HG03196 (cell line): Measurements from ENCODE around the gene HTR7.
"Not testable (repeated sequence)": the region's sequence is repeated elsewhere in the genome, so short reads cannot be mapped to it uniquely, and the experiment has no call there.

Source experiments
- ATAC-seq: cut with Tn5 transposase; IDR thresholded peaks from one replicate; pipeline ENCODE4 v1.9.1; 2021; ENCODE audit not compliant: unreplicated experiment

Gene HTR7

DNA sequence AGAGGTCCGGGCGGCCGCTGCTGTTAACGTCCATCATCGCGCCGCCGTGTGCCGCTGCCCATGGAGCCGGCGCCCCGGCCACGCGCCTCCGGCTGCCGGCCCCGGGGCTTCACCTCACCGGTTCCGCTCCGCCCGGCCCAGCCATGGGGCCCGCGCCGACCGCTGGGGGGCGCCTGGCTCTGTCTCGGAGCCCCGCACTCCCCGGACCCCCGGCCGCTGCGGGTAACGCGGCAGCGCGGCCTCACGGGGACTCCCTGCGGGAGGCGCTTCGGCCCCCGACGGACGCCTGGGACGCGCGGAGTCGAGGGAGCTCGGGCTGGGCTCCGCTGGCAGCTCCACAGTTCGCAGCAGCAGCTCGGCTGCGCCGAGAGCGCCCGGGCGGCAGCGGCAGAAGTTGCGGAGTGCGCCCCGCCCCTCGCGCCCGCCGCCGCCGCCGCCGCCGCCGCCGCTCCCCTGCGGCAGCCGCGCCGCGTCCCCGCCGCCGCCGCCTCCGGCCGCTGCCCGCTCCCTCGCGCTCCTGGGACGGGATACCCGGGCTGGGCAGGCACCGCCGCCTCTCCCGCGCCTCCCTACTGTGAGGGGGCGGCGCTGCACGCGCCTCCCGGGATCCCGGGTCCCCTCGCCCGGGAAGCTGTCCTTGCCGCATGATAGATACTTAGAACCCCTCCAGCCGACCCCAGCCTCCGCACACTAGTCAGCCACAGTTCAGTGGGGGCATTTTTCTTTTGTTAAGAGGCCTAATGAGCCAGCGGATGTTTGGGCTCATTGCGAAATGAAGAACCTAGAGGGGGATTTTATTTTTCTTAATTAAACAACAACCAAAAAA lies at the start of gene HTR7:
HTR7 (minus strand) TSS at position 405 of the 826 bp plus-strand sequence; CDS start at position 37, 368 bp downstream.
- ATAC-seq, result peak; percentile 69

DNA sequence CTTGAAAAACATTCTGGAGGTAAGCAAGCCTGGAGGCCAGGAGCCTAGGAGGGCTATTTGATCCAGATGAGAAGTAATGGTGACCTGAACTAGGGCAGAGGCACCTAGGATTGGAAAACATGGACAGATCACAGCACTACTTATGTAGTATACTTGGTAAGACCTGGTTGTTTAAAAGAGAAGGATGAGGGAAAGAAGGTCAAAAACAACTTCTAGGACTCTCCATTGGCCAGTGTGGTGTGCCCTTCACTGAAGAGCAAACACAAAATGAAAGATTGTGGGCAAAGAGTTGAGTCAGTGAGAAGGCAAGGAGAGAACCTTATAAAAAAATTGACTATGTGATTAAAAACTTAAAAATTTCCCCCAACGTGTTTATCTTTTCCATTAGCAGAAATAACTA lies 48.8 kb upstream of the HTR7 start:
- ATAC-seq, result no peak

DNA sequence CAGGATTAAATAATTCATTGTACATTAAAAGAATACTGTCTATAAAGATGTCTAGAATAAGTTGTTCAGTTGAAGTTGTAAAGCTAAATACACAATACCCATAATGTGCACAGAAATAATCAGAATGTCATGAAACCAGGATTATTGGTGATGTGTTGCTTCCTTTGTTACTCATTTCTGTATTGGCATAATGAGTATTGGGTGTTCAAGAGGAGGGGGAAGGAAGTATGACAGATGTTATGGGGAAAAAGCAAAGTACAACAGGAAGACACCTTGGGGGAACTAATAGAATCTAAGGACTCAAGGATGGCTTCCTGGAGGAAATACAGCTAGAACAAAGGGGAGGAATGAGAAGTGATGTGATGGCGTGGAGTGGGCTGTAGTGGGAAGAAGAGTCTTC lies 48.1 kb upstream of the HTR7 start:
- no peak for ATAC-seq

DNA sequence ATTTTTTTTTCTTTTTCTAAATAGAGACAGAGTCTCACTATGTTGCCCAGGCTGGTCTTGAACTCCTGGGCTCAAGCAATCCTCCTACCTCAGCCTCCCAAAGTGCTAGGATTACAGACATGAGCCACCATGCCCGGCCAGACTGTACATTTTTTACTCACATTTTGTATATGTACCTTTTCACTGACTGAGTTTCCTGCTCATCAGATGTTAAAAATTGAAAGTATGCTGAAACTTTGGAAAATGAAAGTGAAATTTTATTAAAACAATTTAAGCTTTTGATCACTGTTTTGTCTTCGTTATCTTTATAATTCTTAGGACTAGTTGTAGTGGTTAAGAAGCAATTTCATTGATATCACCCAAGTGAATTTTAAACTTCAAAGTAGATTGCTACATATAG lies 39.1 kb upstream of the HTR7 start:
- not testable (repeated sequence) for ATAC-seq

DNA sequence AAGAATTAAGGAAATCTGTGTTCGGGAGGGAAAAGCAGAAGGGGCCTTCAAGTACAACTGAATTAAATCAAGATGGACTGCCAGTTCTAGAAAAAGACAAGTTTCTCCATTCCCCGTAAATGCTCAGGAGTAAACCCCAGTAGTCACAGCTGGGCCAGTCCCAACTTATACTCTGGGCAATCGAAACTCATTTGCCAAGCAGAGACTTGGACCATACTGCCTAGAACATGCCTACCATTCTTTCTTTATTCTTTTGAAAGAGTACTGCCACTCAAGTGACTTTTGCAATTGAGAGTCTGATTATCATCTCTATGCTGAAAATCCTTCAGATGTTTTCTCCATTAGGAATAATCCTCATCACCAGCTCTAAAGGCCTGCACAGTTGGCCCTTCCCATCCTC lies 35.4 kb upstream of the HTR7 start:
- no peak for ATAC-seq

DNA sequence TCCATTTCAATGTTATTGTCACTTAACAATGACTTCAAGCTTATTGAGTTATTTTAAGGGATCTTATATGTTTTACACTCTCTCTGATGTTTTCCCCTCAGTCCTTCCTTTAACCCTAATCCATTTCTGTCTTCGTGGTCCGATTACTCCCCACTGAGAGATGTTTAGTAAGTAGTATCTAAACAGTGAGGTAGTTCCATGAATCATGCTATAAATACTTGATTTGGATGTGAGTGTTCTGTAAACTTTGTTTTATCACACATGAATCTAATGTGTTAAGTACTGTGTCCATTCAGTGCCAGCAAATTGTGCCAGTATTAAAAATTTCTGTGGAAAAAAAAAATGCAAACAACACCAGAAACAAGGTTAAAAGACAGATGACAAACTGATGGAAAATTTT lies 32.5 kb upstream of the HTR7 start:
- no peak for ATAC-seq

DNA sequence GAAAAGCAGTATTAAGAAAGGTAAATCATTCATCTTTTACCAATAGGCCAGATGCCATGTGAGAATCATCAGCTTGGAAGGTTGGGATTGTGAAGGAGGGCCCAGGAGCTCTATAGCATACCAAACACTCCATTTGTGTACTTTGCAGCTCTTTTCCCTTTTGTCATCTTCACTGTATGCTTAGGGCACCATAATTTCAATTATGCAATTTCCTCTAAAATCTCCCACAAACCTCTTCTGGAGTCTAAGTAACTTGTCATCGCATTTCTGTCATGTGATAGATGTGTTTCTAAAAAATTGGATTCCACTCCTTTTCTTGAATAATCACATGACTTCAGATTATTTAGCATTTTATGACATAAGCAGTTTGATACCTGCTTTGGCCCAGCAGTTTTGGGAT lies 31.8 kb upstream of the HTR7 start:
- no peak for ATAC-seq

DNA sequence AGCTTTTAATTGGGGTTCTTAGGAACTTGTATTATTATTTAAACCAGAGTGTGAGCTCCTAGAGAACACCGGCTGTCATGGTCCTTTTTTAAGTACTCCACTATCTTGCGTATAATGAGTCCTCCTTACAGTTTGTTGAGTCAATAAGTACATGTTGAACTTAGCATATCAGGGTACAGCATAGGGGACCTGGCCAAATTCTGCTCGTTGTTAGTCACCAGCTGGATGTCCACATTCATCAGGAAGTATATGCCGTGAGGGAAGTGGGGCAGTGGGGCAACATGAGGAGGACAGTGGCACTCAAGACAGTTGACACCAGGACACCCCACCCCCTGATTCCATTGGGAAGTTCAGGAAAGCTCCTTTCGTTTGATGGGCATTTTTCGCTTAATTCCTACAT lies 30.5 kb upstream of the HTR7 start:
- ATAC-seq, result no peak

DNA sequence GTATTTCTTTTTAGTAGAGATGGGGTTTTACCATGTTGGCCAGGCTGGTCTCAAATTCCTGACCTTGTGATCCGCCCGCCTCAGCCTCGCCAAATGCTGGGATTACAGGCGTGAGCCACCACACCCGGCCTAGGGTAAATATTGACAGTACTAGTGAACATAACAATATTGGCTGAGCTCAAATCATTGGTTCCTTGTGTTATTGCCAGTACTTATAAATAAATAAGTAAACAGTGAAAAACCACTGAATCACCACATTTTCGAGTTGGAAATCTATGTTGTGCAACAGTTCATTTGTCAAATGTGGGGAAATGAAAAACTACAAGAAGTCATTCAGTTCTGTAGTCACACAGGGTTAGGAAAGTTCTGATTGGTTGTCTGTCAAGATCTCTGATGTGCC lies 29.7 kb upstream of the HTR7 start:
- ATAC-seq, result no peak

DNA sequence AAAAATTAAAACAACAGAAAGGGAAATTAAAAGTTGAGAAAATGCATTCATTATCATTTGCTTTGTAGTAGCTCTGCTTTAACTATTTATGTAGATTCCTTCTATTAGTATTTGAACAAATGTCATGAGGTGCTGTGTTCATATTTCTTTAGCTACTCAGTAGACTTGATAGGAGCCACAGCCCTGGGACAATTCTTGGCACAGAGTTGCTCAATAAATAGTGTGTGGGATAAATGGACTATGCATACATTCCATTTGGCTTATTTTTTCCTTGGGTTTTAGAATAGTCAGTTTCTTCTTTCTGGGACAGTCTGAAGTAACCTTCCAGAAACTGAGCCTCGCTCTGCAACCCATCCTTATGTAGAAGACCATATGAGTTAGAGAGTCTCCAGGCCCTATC lies 27.3 kb upstream of the HTR7 start:
- ATAC-seq, result no peak

DNA sequence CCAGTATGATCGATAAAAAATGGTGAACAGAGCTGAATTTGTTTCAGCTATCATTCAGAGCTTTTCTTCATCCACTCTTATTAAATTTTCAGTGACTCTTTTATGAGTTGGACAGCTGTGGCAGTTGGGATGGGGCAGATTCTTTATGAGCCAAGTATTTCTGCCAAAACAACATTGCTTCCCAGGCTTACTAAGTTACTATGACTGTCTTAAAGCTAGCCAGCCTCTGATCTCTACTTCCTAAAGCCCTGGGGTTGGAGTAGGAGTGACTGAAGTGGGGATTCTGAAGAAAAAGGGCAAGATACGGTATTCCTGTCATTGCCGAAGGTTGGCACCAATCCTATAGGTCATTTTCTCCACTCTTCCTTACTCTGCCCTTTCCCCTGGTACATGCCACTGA lies 26.6 kb upstream of the HTR7 start:
- no peak for ATAC-seq

DNA sequence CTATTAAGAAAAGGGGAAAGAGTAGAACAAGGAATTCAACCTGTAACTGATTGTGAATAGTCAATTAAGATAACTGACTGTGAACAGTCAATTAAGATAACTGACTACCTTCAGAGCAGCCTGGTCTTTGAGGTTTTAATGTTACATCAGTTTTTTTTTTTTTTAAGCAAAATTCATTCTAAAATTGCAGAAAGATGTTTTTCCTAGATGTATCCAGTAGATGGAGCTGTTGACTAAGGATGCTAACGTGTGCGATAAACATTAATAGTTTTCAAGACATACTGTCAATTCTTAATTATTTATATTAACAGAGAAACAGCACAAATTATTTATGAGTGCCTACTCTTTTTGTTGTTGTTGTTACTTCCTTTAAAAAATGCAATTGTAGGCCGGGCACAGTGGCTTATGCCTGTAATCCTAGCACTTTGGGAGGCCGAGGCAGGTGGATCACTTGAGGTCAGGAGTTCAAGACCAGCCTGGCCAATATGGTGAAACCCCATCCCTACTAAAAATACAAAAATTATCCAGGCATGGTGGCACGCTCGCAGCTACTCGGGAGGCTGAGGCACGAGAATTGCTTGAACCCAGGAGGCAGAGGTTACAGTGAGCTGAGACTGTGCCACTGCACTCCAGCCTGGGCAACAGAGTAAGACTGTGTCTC lies 22.4 kb upstream of the HTR7 start:
- ATAC-seq, result not testable (repeated sequence)

DNA sequence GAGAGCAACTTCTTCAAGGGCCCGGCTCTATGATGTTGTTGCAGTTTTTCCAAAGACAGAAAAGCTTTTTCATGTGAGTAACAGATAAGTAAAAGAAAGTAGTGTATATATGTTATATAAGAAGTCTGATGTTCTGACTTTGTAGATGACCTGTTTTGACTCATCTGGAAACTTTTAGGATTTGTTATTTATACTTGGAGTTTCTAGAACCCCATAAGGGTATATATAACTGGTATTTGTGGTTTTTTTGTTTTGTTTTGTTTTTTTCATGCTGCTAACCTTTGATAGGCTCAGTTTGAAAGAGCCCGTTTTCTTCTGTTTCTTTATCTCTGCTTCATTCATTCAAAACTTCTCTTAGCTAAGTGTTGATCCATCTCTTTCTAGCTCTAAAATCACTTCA lies 21.2 kb upstream of the HTR7 start:
- ATAC-seq, result no peak

DNA sequence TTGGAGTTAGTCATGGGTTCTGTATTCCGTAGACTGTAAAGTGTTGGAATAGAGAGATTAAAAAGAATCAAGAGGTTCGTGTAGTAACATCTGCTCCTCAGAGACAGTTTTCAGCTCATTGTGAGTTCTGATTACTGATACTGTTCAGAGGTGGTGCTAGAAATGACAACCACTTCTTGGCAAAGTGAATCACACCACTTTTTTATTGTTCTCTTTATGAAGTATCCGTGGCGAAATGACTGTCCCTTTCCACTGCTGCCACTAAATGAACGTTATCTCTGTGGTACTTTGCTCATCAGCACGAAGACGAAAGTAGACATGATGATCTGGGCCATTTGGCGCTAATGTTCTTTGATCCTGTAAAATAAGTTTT lies 14.8 kb upstream of the HTR7 start:
- ATAC-seq, result no peak

DNA sequence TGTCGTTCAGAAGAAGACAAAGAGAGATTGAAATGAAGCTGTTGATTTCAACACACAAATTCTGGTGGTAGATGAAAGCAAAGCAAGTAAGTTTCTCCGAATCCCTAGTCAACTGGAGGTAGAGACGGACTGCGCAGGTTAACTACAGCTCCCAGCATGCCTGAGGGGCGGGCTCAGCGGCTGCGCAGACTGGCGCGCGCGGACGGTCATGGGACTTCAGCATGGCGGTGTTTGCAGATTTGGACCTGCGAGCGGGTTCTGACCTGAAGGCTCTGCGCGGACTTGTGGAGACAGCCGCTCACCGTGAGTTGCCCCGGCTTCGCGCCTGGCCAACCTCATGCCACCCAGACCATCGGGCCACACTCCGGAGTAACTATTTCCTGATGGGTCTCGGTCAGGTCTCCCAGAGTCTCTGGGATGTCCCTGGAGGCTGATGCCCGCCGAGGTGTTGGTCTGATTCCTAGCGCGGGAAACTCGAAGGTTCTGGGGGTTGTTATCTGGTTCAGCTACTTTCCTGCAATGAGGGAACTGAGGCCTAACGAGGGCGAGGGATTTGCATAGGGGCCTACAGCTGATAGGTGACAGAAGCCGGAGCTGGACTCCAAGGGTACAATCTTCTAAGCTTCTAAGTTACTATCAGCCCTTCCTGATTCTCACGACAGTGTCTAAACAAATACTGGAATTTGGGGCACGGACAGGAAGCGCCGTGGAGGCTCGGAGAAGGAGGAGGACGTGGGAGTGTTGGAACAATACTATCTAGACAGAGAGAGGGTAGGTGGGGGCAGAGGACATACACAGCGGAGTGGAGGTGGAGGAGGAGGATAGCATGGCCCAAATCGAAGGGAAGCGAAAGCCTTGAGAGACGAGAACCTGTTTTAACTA lies 14.2 kb upstream of the HTR7 start, which contains the start of gene RPP30:
RPP30 (plus strand) TSS at position 209 of the 882 bp plus-strand sequence; CDS start at position 222, 13 bp downstream.
- peak; percentile 98 for ATAC-seq

DNA sequence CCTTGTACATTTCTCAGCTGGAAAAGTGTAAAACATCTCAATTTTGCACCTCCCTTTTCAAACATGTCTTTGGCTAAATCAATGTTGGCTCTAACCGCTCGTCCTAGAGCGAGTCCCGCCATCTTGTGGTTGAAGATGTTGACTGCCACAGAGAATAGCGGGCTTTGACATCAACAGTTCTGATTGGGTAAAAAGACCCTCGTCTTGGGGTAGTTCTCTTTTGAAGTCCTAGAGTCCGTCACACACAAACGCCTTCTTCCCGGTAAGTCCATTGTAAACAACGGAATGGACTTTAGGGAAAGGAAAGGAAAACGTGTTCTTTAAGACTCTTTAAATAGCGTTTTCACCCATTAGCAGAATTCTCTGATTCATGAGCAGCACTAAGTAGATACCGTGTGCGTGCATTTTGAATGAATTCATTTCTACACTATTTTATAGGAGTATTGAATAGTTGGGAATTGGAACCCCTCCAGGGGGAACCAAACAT lies 13.5 kb upstream of the HTR7 start:
- peak; percentile 48 for ATAC-seq

DNA sequence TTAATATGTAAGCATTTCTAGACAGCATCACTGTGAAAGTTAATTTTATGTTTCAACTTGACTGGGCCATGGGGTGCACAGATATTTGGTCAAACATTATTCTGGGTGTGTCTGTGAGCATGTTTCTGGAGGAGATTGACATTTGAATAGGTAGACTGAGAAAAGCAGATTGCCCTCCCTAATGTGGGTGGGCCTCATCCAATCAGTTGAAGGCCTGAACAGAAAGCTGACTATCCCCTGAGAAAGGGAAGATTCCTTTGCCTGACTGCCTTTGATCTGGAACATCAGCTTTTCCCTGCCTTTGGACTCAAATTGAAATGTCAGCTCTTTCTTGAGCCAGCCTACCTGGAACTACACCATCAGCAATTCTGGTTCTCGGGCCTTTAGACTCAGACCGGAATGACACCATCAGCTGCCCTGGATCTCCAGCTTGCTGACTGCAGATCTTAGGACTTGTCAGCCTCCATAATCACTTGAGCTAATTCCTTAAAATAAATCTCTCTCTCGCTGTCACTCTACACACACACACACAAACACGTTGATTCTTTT lies 8.3 kb upstream of the HTR7 start:
- no peak for ATAC-seq

DNA sequence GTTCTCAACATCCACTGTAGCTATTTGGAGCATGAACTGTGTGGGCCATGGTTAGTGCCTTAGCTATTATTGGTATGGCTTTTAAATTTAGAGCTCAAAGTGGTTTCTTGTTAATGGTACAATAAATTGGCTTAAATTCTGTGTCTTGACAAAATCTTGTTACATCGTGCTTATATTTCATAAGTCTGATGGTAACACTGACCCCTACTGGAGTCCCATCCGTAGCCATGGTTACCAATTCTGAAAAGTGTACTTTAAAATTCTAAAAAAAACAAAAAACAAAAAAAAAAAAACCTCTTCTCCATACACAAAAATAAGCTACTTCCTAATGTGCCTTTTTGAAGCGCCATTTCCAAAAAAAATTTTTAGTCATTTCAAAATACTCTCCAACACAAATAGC lies 7.6 kb upstream of the HTR7 start:
- ATAC-seq, result no peak

DNA sequence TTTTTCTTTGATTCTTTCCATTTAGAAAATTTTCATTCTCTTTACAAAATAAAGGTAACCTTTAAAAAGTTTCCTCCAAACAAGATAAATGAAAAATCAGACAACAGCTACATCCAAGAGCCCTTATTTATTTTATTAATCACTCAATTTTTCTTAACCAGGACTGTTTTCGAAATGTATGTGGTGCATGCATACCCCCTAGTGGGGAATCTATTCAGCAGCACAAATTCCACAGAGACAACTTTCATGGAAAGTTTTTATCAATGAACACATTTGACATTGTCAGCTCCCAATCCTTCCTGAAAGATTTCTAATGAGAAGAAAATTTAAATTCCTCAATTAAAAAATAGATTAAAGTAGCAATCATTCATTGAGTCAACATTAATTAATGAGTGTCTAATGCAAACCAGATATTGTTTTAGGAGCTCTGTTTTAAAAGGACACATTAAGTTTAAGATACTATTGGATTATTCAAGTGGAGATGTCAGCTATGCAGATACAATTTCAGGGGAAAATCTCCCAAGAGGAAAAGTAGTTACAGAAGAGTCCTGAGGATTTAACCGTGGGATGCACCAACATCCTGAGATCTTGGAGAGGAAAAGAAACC lies 5.2 kb upstream of the HTR7 start:
- no peak for ATAC-seq

DNA sequence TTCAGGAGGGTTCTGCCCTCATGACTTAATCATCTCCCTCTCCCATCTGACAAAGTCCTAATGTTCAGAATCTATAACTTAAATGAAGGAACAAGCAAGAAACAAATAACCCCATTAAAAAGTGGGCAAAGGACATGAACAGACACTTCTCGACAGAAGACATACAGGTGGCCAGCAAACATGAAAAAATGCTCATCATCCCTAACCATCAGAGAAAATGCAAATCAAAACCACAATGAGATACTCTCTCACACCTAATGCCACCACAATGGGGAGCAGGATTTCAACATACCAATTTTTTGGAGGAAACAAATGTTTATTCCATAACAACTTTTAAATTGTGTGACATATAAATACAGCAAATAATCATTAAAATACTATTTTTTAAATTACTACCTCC lies 3.0 kb upstream of the HTR7 start:
- no peak for ATAC-seq

DNA sequence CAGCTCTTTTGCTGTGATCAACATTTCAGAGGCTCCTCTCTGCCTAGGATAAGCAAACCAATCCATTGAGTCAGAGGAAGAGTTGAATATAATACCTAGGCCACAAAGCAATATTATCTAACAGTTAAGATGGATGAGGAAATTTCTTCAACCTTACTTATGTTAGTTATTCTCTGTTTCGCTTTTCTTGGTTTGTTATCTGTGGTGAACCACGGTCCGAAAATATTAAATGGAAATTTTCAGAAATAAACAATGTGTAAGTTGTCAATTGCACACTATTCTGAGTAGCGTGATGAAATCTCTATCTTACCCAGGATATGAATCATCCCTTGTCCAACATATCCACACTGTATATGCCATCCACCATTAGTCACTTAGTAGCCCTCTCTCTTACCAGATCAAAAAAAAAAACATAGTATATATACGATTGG lies 1.5 kb upstream of the HTR7 start:
- no peak for ATAC-seq
